SU-DHL-6 (cell line): ENCODE measurements around the gene BBS1.
"Not testable (repeated sequence)": the region's sequence is repeated elsewhere in the genome, so short reads cannot be mapped to it uniquely, and the experiment has no call there.

Experiments used
- EZH2phosphoT487 ChIP-seq: fragments of 200-600 bp; sonication (generic), shearing (Covaris generic); conservative IDR thresholded peaks from 2 replicates; pipeline ENCODE4 v1.6.1; 2018; ENCODE audit warnings: mild to moderate bottlenecking, antibody characterized with exemption, low read length, moderate library complexity, mixed read lengths
- TF ChIP-seq, protein P1 (sequence below): fragments of 200-600 bp; sonication (generic); IDR thresholded peaks from one replicate; pipeline ENCODE4 v1.5.1; 2017; ENCODE audit warnings: antibody characterized with exemption, mild to moderate bottlenecking, low read length, moderate library complexity; ENCODE audit not compliant: insufficient read depth, poor library complexity, severe bottlenecking

DNA sequence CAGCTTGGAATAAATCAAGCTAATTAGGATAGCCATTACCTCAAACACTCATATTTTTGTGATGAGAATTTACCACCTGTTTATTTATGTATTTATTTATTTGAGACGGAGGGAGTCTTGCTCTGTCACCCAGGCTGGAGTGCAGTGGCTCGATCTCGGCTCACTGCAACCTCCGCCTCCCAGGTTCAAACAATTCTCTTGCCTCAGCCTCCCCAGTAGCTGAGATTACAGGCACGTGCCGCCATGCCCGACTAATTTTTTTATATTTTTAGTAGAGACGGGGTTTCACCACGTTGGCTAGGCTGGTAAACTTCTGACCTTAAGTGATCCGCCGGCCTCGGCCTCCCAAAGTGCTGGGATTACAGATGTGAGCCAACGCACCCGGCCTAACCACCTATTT lies 34.5 kb downstream of the BBS1 start:
- TF ChIP-seq, protein P1, sequence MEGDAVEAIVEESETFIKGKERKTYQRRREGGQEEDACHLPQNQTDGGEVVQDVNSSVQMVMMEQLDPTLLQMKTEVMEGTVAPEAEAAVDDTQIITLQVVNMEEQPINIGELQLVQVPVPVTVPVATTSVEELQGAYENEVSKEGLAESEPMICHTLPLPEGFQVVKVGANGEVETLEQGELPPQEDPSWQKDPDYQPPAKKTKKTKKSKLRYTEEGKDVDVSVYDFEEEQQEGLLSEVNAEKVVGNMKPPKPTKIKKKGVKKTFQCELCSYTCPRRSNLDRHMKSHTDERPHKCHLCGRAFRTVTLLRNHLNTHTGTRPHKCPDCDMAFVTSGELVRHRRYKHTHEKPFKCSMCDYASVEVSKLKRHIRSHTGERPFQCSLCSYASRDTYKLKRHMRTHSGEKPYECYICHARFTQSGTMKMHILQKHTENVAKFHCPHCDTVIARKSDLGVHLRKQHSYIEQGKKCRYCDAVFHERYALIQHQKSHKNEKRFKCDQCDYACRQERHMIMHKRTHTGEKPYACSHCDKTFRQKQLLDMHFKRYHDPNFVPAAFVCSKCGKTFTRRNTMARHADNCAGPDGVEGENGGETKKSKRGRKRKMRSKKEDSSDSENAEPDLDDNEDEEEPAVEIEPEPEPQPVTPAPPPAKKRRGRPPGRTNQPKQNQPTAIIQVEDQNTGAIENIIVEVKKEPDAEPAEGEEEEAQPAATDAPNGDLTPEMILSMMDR, result not testable (repeated sequence)
- TF ChIP-seq EZH2phosphoT487, result not testable (repeated sequence)
